H9 (cell line): ENCODE data around the gene TAGLN3. TPM values are rescaled to one million over a fixed set of nuclear protein-coding genes. Genes with fewer than 3 reads are reported as not detected.

Experiments
- DNase-seq: peaks from one replicate; pipeline ENCODE4 v3.0.0-alpha.2; 2017
- H2AFZ ChIP-seq: one replicate; pipeline ENCODE4 v1.6.1; 2013; ENCODE audit warnings: mild to moderate bottlenecking, low read length, control low read depth, moderate library complexity
- H2AK5ac ChIP-seq: 2 replicates; pipeline ENCODE4 v1.6.1; 2013; ENCODE audit warnings: low read length, control low read depth, mixed read lengths; ENCODE audit not compliant: insufficient read length
- H2BK120ac ChIP-seq: one replicate; pipeline ENCODE4 v1.6.1; 2013; ENCODE audit warnings: low read depth, mild to moderate bottlenecking, low read length, control low read depth, inconsistent platforms; ENCODE audit not compliant: poor library complexity, severe bottlenecking
- H2BK12ac ChIP-seq: 2 replicates; pipeline ENCODE4 v1.6.1; 2013; ENCODE audit warnings: low read length, control low read depth, mixed read lengths, low read depth; ENCODE audit not compliant: insufficient read length
- H2BK15ac ChIP-seq: 2 replicates; pipeline ENCODE4 v1.6.1; 2013; ENCODE audit warnings: low read depth, low read length, control low read depth
- H2BK20ac ChIP-seq: one replicate; pipeline ENCODE4 v1.6.1; 2013; ENCODE audit warnings: low read depth, mild to moderate bottlenecking, low read length, control low read depth, inconsistent platforms; ENCODE audit not compliant: poor library complexity, severe bottlenecking
- H2BK5ac ChIP-seq: 2 replicates; pipeline ENCODE4 v1.6.1; 2013; ENCODE audit warnings: low read length, control low read depth, mixed read lengths; ENCODE audit not compliant: insufficient read length
- H3K14ac ChIP-seq: 2 replicates; pipeline ENCODE4 v1.6.1; 2013; ENCODE audit warnings: low read length, control low read depth; ENCODE audit not compliant: insufficient read depth
- H3K18ac ChIP-seq: 2 replicates; pipeline ENCODE4 v1.6.1; 2013; ENCODE audit warnings: low read depth, mild to moderate bottlenecking, mixed read lengths, low read length, control low read depth; ENCODE audit not compliant: insufficient read length
- H3K23ac ChIP-seq: 2 replicates; pipeline ENCODE4 v1.6.1; 2013; ENCODE audit warnings: low read length, control low read depth, mixed read lengths, low read depth; ENCODE audit not compliant: insufficient read length
- H3K23me2 ChIP-seq: 2 replicates; pipeline ENCODE4 v1.6.1; 2013; ENCODE audit warnings: low read depth, mild to moderate bottlenecking, mixed read lengths, low read length, control low read depth; ENCODE audit not compliant: insufficient read length, poor library complexity, severe bottlenecking
- H3K27ac ChIP-seq: 2 replicates; pipeline ENCODE4 v1.5.1; 2013; ENCODE audit warnings: low read length, control low read depth, mixed read lengths, low read depth; ENCODE audit not compliant: insufficient read length
- H3K27me3 ChIP-seq: 2 replicates; pipeline ENCODE4 v1.6.1; 2013; ENCODE audit warnings: low read length, control low read depth, inconsistent platforms; ENCODE audit not compliant: insufficient read depth
- H3K4ac ChIP-seq: 2 replicates; pipeline ENCODE4 v1.6.1; 2013; ENCODE audit warnings: low read depth, mild to moderate bottlenecking, control low read depth, inconsistent platforms, low read length, moderate library complexity
- H3K4me1 ChIP-seq: 2 replicates; pipeline ENCODE4 v1.6.1; 2013; ENCODE audit warnings: low read length, control low read depth, inconsistent platforms; ENCODE audit not compliant: insufficient read depth
- H3K4me2 ChIP-seq: 2 replicates; pipeline ENCODE4 v1.6.1; 2013; ENCODE audit warnings: low read length, control low read depth, mixed read lengths; ENCODE audit not compliant: insufficient read length, insufficient read depth
- H3K56ac ChIP-seq: 2 replicates; pipeline ENCODE4 v1.6.1; 2013; ENCODE audit warnings: low read depth, mild to moderate bottlenecking, mixed read lengths, low read length, control low read depth; ENCODE audit not compliant: insufficient read length
- H3K79me1 ChIP-seq: 2 replicates; pipeline ENCODE4 v1.6.1; 2013; ENCODE audit warnings: low read depth, mild to moderate bottlenecking, moderate library complexity, low read length, control low read depth, inconsistent platforms; ENCODE audit not compliant: insufficient read depth, poor library complexity, severe bottlenecking
- H3K79me2 ChIP-seq: 2 replicates; pipeline ENCODE4 v1.6.1; 2013; ENCODE audit warnings: low read length, control low read depth, inconsistent platforms; ENCODE audit not compliant: insufficient read depth
- H3K9ac ChIP-seq: 2 replicates; pipeline ENCODE4 v1.6.1; 2013; ENCODE audit warnings: low read length, control low read depth, mixed read lengths; ENCODE audit not compliant: insufficient read length; ENCODE audit errors: extremely low read depth
- H3K9me3 ChIP-seq: one replicate; pipeline ENCODE4 v1.6.1; 2013; ENCODE audit warnings: low read depth, low read length, inconsistent platforms; ENCODE audit not compliant: control insufficient read depth
- H3T11ph ChIP-seq: one replicate; pipeline ENCODE4 v1.6.1; 2013; ENCODE audit warnings: mild to moderate bottlenecking, low read length, control low read depth, inconsistent platforms
- H4K20me1 ChIP-seq: one replicate; pipeline ENCODE4 v1.6.1; 2013; ENCODE audit not compliant: control insufficient read depth, insufficient read length, insufficient read depth
- H4K5ac ChIP-seq: 2 replicates; pipeline ENCODE4 v1.6.1; 2013; ENCODE audit warnings: low read depth, mild to moderate bottlenecking, mixed read lengths, low read length, control low read depth; ENCODE audit not compliant: insufficient read length
- H4K8ac ChIP-seq: replicated peaks from 2 replicates; pipeline ENCODE4 v1.6.1; 2013; ENCODE audit warnings: low read length, control low read depth, mixed read lengths, low read depth; ENCODE audit not compliant: insufficient read length
- H4K91ac ChIP-seq: 2 replicates; pipeline ENCODE4 v1.6.1; 2013; ENCODE audit warnings: low read depth, mild to moderate bottlenecking, moderate library complexity, mixed read lengths, low read length, control low read depth; ENCODE audit not compliant: insufficient read length
- H3K27ac Mint-ChIP-seq, 3 experiments: 2 replicates in 2 of 3; 3 replicates in 1 of 3; pipeline ENCODE4 v1.8.0; 2020 to 2021; ENCODE audit warnings: mixed read lengths in 3 of 3, mild to moderate bottlenecking in 1 of 3, moderate library complexity in 1 of 3
- H3K27me3 Mint-ChIP-seq: 2 replicates; pipeline ENCODE4 v1.8.0; 2021; ENCODE audit warnings: low read depth, mild to moderate bottlenecking, moderate library complexity, mixed read lengths
- H3K36me3 Mint-ChIP-seq, 3 experiments: 2 replicates in 2 of 3; 3 replicates in 1 of 3; pipeline ENCODE4 v1.8.0; 2020 to 2021; ENCODE audit warnings: low read depth in 3 of 3, mixed read lengths in 3 of 3; ENCODE audit not compliant: insufficient read depth in 1 of 3
- H3K4me1 Mint-ChIP-seq, 2 experiments: 2 replicates each; pipeline ENCODE4 v1.8.0; 2020; ENCODE audit warnings: mixed read lengths in 2 of 2
- H3K4me3 Mint-ChIP-seq, 2 experiments: 2 replicates in 1 of 2; 3 replicates in 1 of 2; pipeline ENCODE4 v1.8.0; 2020 to 2021; ENCODE audit warnings: mild to moderate bottlenecking in 2 of 2, mixed read lengths in 2 of 2, moderate library complexity in 1 of 2
- H3K9me3 Mint-ChIP-seq, 2 experiments: 2 replicates in 1 of 2; 3 replicates in 1 of 2; pipeline ENCODE4 v1.8.0; 2020; ENCODE audit warnings: mild to moderate bottlenecking in 2 of 2, mixed read lengths in 2 of 2, moderate library complexity in 1 of 2
- WGBS: extraction: QIAGEN DNeasy Blood & Tissue Kit; methylation state at CpG from one replicate; pipeline ENCODE4 v1.1.7; 2013; ENCODE audit warnings: missing lambda C conversion rate, low lambda C conversion rate, mixed read lengths; ENCODE audit not compliant: insufficient read length; ENCODE audit errors: extremely low coverage; 5-methylcytosine and 5-hydroxymethylcytosine counted together
- total RNA-seq: library from RNA; stranded (reverse); gene quantifications from 2 replicates; pipeline ENCODE4 v1.2.1, GENCODE V29; 2021
- TF ChIP-seq, protein P1 (sequence below): fragments of 200-600 bp; sonication (generic); conservative IDR thresholded peaks from 3 replicates; pipeline ENCODE4 v1.8.0; 2021; ENCODE audit warnings: antibody characterized with exemption, mild to moderate bottlenecking

The TAGLN3 gene
- total RNA-seq, 1 experiment from 2014 or later, result 6.4 TPM

DNA sequence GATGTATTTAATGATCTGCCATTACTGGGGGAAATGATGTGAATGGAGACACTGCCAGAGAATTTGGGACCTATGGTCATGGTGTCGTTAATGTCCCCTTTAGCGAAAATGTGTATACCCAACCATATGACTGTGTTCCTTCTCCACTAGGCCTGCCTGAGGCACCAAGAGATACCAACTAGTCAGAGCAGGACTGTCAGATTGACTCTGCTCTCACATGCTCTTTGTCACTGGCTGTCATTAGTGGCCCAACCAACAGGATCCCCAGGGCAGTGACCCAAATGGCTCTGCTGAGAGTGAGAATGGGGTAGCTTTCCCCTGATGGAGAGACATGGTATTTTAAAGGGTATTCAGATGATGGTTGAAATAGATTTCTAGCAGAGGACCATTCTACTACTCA is 2.8 kb downstream of the TAGLN3 start:
- WGBS, result no CpG with 5 or more reads among the region's 2 CpGs

More for the DNA sequence above, 2.8 kb downstream of the TAGLN3 start:
- no peak for DNase-seq
- Mint-ChIP-seq H3K4me1 (peaks cover 32 to 51% of the 10 kb centered on the region in 2 experiments), H3K36me3 (peaks cover 0 to 12% (median 5%) of the 10 kb centered on the region in 3 experiments; a peak in 4 of 7 replicates), H3K27me3 (peaks cover 26% of the 10 kb centered on the region), H3K4me3 (peak overlapping the region in 1 of 2 experiments; percentile 21; a peak in 1 of 5 replicates), H3K27ac (no peak overlapping the region), H3K9me3 (no peaks in the 10 kb centered on the region)
- H3K4me2 ChIP-seq, result no peak overlapping the region
- no peak overlapping the region for H3T11ph ChIP-seq
- H3K9ac ChIP-seq, result no peak overlapping the region
- H3K79me2 ChIP-seq, result no peaks in the 10 kb centered on the region
- H3K27me3 ChIP-seq, result no peaks in the 10 kb centered on the region
- 0 out of 2 replicates have a peak, but pooled peaks cover 7% of the 10 kb centered on the region for H3K4me1 ChIP-seq
- no peak overlapping the region for H4K8ac ChIP-seq
- H2BK5ac ChIP-seq, result no peak overlapping the region
- no peak overlapping the region for H4K91ac ChIP-seq
- H2BK12ac ChIP-seq, result no peak overlapping the region
- H3K23me2 ChIP-seq, result peaks cover 15% of the 10 kb centered on the region
- no peak overlapping the region for H3K56ac ChIP-seq
- H3K18ac ChIP-seq, result no peak overlapping the region
- H2AK5ac ChIP-seq, result no peak overlapping the region
- TF ChIP-seq, protein P1, sequence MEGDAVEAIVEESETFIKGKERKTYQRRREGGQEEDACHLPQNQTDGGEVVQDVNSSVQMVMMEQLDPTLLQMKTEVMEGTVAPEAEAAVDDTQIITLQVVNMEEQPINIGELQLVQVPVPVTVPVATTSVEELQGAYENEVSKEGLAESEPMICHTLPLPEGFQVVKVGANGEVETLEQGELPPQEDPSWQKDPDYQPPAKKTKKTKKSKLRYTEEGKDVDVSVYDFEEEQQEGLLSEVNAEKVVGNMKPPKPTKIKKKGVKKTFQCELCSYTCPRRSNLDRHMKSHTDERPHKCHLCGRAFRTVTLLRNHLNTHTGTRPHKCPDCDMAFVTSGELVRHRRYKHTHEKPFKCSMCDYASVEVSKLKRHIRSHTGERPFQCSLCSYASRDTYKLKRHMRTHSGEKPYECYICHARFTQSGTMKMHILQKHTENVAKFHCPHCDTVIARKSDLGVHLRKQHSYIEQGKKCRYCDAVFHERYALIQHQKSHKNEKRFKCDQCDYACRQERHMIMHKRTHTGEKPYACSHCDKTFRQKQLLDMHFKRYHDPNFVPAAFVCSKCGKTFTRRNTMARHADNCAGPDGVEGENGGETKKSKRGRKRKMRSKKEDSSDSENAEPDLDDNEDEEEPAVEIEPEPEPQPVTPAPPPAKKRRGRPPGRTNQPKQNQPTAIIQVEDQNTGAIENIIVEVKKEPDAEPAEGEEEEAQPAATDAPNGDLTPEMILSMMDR, result no peak
- no peak overlapping the region for H2BK20ac ChIP-seq
- H3K23ac ChIP-seq, result no peak overlapping the region
- H3K4ac ChIP-seq, result no peak overlapping the region
- no peaks in the 10 kb centered on the region for H3K9me3 ChIP-seq
- no peaks in the 10 kb centered on the region for H3K79me1 ChIP-seq
- no peaks in the 10 kb centered on the region for H4K20me1 ChIP-seq
- H3K27ac ChIP-seq, result no peak overlapping the region
- H2BK120ac ChIP-seq, result no peak overlapping the region
- no peak overlapping the region for H2BK15ac ChIP-seq
- no peak overlapping the region for H3K14ac ChIP-seq
- H2AFZ ChIP-seq, result no peak overlapping the region
- no peak overlapping the region for H4K5ac ChIP-seq
